Erythroblast (primary cell): ENCODE measurements around the gene ATP6V0A4.

Experiments
- DNase-seq, 2 experiments: peaks; one replicate each; lab custom pipeline; 2025; lab: John Stamatoyannopoulos, UW
- GATA1 ChIP-seq: IDR thresholded peaks from 2 replicates; pipeline ENCODE4 v1.6.1; 2011; ENCODE audit warnings: low read depth, mild to moderate bottlenecking, control low read depth, low read length, moderate library complexity
- POLR2A ChIP-seq: IDR thresholded peaks from 2 replicates; pipeline ENCODE4 v1.6.1; 2011; ENCODE audit warnings: mild to moderate bottlenecking, low read length

ATP6V0A4 gene

GRCh38 chr7:138797715-138798320 lies at the start of gene ATP6V0A4, which contains the start of gene TMEM213:
Gene ATP6V0A4 (minus strand): TSS chr7:138798196. CDS start chr7:138771247, 26,949 bp downstream.
Gene TMEM213 (plus strand): TSS chr7:138797994. CDS start chr7:138798105, 111 bp downstream.
- no peak for DNase-seq
- no peak for TF ChIP-seq GATA1
- TF ChIP-seq POLR2A, result no peak

- no peak for TF ChIP-seq POLR2A
- TF ChIP-seq GATA1, result no peak
- DNase-seq, result no peak
These were observed 47.7 kb upstream of the ATP6V0A4 start for GRCh38 chr7:138845711-138846110.

GRCh38 chr7:138843632-138844580 lies 45.9 kb upstream of the ATP6V0A4 start:
- TF ChIP-seq GATA1, result no peak
- no peak for TF ChIP-seq POLR2A
- DNase-seq, result no peak

GRCh38 chr7:138842111-138842510 lies 44.1 kb upstream of the ATP6V0A4 start:
- DNase-seq, result no peak
- no peak for TF ChIP-seq GATA1
- no peak for TF ChIP-seq POLR2A

- TF ChIP-seq POLR2A, result no peak
- TF ChIP-seq GATA1, result no peak
- no peak for DNase-seq
These were observed 40.2 kb upstream of the ATP6V0A4 start for GRCh38 chr7:138838166-138838565.

GRCh38 chr7:138837627-138838026 lies 39.6 kb upstream of the ATP6V0A4 start:
- TF ChIP-seq GATA1 (no peak), POLR2A (no peak)
- no peak for DNase-seq

GRCh38 chr7:138835087-138835486 lies 37.1 kb upstream of the ATP6V0A4 start:
- DNase-seq, result no peak

GRCh38 chr7:138834583-138834982 lies 36.6 kb upstream of the ATP6V0A4 start:
- no peak for DNase-seq

More at GRCh38 chr7:138835087-138835486, 37.1 kb upstream of the ATP6V0A4 start:
- TF ChIP-seq POLR2A (no peak), GATA1 (no peak)

GRCh38 chr7:138833596-138833995 lies 35.6 kb upstream of the ATP6V0A4 start:
- TF ChIP-seq GATA1 (no peak), POLR2A (no peak)
- DNase-seq, result no peak

More at GRCh38 chr7:138834583-138834982, 36.6 kb upstream of the ATP6V0A4 start:
- no peak for TF ChIP-seq POLR2A
- no peak for TF ChIP-seq GATA1

- TF ChIP-seq GATA1 (no peak), POLR2A (no peak)
- DNase-seq, result no peak
These were observed 35.0 kb upstream of the ATP6V0A4 start for GRCh38 chr7:138832966-138833365.

- DNase-seq, result no peak
- TF ChIP-seq POLR2A, result no peak
- no peak for TF ChIP-seq GATA1
These were observed 31.3 kb upstream of the ATP6V0A4 start for GRCh38 chr7:138829335-138829734.

GRCh38 chr7:138828302-138828701 lies 30.3 kb upstream of the ATP6V0A4 start:
- TF ChIP-seq GATA1 (no peak), POLR2A (no peak)
- DNase-seq, result no peak

GRCh38 chr7:138825049-138825721 lies 27.2 kb upstream of the ATP6V0A4 start:
- TF ChIP-seq GATA1 (no peak), POLR2A (no peak)
- no peak for DNase-seq
